Globus pallidus (tissue), 1 donor: ENCODE measurements around the gene BARD1.
"Not testable (repeated sequence)": the region's sequence is repeated elsewhere in the genome, so short reads cannot be mapped to it uniquely, and the experiment has no call there.

Source experiments
- DNase-seq: peaks from one replicate; pipeline ENCODE4 v3.0.0-alpha.2; 2015; ENCODE audit warnings: low spot score

BARD1 gene

DNA sequence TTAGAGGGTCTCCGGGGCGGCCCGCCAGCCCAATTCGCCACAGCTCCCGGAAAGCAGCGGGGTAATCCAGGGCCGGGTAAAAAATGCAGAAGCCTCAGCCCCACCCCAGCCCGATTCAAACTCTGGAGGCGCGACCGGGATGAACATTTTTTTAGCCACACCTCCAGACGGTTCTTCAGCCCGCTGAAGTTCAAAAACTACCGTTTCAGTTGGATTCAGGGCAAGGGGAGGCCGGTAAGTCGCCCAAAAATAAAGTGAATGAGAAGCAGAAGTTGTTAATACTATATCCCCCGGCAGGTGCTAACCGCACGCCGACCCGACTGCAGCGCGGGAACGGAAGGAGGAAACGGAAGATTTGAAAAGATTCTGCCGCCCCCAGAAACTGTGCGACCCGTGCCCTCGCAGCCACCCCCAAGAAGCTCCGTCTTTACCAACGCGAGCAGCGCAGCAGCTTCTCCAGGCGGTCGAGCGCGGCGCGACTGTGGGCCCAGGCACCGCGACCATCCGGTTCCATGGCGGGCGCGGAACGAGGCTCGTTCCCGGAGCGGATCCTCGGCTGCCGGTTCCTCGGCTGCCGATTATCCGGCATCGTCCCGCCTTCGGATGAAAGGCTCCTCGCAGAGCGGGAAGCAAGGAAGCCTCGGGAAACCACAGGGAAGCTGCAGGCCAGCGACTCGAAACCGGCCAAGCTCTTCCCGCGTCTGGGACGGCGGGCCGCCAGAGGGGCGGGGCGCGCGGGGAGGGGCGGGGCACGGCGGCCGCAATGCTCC is at the start of gene BARD1:
BARD1 (minus strand) TSS at position 703 of the 770 bp plus-strand sequence; CDS start at position 589, 114 bp downstream.
- no peak for DNase-seq

DNA sequence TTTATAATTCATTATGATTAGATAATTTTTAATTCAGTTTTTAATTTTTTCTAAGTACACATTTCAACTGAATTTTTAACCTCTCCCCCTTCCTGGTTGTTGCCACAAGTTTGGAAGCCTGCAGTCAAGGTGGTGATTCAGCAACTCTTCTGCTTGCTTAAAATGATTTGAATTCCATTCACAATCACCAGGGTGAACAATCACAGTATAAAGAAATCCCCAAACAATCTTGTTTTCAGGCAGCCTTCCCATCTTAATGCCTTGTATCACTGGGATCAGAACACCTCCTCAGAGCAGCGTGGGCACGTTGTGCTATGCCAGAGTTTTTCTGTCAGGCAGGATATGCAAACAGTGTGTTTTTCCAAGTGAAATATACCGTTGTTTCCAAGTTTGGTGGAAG is 46.7 kb upstream of the BARD1 start:
- no peak for DNase-seq

DNA sequence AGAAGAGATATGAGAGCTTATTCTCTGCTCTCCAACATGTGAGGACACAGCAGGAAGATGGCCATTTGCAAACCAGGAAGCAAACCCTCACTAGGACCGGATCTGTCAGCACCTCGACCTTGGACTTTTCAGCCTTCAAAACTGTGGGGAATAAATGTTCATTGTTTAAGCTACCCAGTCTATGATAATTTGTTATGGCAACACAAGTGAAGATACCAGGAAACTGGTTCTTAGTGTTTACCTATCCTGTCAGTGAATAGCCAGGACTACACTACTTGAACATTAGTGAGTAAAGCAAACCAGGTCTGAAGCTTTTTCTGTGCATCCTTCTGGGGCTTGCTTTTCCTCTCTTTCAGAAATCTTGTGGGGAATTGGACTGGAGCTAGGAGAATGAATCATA is 44.4 kb upstream of the BARD1 start:
- DNase-seq: no peak

DNA sequence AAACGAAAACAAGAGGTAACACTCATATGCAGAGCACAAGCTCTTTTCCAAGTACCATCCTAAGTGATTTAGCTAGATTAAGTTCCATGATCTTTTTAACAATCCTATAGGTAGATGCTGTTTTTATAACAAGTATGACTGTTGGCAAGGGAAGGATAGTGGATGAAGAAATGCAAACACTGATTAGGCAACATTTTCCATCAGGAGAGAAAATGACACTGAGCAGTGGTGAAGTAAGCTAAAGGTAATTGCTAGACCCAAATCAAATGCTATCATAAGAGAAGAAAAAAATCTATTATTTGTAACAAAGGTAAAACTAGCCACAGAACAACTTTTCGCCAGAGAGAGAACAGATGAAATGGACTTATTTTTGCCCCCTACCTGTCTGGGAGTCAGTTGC is 34.3 kb upstream of the BARD1 start:
- no peak for DNase-seq

DNA sequence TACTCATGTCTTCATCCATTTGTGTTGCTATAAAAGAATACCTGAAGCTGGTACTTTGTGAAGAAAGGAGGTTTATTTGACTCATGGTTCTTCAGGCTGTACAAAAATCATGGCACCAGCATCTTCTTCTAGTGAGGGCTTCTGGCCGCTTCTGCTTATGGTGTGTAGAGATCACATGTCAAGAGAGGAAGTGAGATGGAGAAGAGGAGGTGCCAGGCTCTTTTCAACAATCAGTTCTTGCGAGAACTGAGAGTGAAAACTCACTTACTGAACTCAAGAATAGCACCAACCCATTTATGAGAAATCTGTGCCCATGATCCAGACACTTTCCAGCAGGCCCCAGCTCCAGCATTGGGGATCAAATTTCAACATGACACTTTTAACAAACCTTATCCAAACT is 30.0 kb upstream of the BARD1 start:
- no peak for DNase-seq

DNA sequence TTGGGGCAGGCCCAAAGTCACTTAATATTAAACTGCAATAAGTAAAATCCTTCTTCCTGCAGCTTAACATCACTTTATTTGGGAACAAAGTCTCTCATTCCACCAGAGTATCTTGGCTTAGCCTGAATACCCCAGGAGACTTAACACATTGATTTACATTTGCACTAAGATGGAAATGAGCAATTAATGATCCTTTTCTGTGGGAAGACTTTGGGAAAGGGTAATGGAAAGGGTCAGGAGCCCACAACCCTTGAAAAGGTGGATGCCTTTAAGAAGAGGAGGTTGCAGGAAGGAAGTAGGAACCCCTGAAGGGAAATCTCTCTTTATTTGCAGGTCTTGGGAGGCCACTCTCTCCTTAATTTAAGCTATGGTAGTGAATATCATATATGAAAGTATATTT is 28.0 kb upstream of the BARD1 start:
- DNase-seq: no peak

DNA sequence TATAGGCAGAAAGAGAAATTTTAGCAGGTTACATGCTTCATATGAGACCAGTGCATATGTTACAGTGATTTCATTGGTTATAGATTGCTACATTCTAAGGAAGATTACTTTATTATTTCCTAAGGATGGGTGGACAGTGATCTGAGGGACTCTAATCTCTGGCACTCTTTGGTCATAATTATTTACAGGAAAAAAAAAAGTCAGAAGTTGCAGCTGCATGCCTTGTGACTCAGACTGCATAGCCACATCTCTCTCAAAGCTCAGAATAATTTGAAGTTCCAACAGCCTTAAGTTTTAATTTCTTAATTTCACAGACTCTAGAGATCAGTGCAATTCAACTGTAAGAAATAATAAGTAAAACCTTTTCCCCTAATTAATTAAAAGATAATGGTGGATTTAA is 27.1 kb upstream of the BARD1 start:
- DNase-seq: no peak

DNA sequence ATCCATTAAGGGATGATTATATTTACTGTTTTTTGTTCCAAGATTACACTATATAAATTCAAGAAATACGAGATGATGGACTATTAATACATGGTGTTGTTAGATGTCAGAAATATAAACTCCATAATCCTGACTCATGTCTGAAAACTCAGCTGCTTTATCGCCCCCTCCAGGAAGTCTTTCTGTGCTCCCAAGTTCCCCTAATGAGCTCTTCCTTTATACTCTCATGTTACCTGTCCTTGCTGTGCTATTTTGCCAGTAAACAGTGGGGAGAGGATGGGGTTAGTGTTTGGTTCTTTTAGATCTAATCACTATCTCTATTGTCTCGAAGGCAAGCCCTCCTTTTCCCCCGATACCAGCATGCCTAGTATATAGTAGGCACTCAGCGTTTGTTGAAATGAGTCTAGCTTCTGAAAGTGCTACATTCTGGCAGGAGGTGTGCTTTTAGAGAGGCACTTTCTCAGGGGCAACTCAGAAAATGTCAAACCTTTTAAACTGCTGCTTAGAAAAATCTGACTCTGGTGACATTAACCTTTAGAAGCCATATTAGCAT is 21.4 kb upstream of the BARD1 start:
- no peak for DNase-seq

DNA sequence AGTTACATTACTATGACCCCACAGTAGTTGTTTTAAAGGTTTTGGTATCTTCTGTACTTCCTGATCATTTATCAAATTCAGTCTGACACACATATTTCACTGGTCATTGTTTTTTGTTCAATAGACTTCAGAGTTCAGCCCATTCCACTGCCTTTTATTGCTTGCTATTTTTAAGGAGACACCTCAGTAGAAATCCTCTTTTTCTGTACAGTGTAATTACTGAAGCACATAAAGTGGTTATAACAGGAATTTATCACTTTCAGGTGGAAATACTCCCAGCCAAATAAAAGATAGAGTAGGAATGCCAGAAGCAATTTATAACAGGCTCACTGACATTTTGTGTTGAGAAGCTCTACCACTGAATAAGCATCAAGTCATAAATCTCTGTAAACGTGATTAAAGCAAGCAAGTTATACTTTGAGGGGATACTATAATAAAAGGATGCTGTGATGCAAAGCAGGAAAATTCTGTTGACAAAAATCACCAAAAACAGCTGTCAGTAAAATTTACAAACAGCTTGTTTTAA is 6.6 kb upstream of the BARD1 start:
- DNase-seq: no peak

DNA sequence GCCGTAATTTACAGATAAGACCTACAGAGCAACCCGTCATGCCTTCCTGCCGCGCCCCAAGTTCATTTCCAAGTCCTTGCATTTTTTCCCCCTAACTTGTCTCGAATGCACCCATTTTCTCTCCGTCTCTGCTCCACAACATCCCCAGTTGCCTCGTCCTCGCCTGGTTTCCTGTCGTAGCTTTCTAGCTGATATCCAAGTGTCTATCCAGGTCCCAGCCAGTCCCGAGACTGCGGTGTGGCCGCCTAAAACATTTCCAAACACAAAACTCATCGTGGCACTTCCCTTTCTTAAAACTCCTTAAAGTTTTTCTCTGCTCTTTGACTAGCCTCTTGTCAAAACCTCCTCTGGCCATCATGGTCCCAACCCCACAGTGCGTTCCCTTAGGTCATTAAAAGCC is 1.2 kb upstream of the BARD1 start:
- DNase-seq: peak; percentile 17

DNA sequence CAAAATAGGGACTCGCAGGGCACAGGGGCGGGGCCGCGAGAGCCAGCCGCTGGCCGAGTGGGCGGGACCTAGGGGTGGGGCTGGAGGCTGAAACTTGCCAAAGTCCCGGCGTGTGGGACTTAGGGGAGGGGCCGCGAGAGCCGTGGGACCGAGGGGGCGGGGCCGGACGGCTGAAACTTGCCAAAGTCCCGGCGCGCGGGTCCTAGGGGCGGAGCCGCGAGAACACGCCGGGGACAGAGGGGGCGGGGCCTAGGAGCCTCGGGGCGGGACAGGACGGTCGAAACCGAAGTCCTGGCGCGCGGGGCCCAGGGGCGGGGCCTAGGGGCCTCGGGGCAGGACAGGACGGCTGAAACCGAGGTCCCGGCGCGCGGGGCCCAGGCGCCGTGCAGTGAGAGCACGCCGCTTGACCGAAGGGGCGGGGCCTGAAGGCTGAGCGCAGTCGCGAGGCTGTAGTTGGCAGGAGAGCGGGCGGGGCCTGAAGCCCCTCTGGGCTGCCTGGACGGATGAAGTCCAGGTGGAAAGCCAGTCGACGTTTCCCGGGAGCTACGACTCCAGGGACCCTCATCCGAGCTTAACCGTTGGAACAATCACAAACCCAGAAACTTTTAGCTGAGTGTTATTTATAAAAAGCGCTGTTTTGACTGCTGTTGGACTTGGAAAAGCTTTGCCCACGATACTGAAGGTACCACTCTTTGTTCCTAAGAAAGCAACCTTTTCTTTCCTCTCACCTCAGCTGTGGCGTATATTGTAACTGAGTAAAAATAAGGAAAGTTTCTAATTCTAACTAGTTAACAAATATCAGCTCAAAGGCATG is 475 bp upstream of the BARD1 start:
- DNase-seq: peak; percentile 96

DNA sequence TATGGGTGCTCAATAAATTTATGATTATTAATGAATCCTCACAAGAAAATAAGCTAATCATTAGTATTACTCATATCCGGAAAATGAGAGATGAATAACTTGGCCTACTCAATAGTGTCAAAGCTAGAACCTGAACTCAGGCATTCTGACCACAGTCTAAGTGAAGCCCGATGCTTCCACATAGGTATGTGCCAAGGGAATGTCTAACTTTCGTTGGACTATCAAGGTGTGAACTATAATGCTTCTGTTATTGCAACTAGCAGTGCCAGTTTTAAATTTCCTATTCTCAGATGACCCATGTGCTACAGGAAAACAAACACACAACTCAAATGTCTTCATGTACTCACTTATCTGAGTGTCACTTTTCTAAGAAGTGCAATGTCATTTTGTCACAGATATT is 1.8 kb downstream of the BARD1 start:
- peak; percentile 19 for DNase-seq

DNA sequence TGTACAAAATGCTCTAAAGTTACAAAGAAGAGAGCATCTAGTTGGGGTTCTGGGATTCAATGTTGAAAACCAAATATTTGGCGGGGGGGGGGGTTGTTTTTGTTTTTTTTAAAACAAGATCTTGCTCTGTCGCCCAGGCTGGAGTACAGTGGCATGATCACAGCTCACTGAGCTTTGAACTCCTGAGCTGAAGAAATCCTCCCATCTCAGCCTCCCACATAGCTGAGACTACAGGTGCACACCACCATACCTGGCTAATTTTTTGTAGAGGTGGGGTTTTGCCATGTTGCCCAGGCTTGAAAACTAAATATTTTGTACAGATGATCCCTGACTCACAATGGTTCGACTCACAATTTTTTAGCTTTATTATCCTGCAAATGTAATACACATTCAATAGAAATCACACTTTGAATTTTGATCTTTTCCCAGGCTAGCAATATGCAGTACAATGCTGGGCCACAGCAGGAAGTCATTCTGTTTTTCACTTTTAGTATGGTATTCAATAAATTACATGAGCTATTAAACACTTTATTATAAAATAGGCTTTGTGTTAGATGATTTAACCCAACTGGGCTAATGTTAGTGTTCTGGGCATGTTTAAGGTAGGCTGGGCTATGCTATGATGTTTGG is 7.6 kb downstream of the BARD1 start:
- DNase-seq: no peak

DNA sequence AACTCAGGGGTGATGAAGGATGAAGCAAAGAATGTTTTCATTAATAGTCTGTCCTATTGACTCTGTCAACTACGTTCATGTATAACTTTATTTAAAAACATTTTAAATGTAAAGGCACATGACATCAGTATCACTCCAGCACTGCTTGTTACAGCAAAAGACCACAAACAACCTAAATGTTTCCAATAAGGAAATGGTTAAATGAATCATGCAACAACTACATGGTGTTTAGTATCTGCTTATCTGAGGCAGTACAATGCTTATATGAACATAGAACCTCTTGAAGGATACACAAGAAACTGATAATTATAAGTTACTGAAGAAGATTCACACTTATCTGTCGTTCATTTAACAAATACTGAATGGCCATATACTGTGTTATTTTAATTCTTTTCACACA is 8.4 kb downstream of the BARD1 start:
- DNase-seq: no peak

DNA sequence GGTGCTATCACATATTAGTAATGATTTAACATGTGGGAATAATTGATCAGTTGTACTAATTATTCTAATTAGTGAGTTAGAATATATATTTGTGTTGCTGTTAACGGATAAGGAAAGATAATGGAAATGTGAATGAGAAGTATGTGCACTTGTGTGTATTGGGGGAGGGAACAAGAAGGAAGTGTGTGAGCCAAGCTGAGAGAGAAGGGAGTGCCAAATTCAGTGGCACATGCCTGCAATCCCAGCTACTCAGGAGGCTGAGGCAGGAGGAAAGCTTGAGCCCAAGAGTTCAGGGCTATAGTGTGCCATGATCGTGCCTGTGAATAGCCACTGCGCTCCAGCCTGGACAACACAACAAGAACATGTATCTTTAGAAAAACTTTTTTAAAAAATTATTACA is 9.3 kb downstream of the BARD1 start:
- no peak for DNase-seq

DNA sequence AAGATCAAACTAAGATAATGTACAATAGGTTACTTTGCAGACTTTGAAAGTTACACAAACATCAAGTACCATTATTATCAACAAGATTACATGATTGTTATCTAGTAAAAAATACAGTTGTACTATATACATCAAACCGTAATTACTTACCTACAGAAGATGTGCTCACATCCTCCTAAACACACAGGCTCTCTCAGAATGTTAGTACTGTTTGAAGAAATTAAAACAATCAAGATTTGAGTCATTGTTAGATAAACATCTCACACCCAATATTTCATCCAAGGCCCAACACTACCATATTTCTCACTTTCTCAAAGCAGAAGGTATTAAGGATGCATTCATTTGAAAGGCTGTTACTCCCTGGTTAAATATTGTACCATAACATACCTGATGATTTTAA is 12.6 kb downstream of the BARD1 start:
- DNase-seq: no peak

DNA sequence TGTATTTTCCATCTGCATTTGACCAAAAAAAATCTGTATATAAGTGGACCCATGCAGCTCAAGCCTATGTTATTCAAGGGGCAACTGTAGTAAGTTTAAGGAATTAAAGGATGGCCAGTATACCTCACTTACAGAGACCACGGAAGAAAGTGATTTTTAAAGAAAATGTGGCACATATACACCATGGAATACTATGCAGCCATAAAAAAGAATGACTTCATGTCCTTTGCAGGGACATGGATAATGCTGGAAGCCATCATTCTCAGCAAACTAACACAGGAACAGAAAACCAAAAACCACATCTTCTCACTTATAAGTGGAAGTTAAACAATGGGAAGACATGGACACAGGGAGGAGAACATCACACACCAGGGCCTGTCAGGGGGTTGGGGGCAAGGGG is 26.3 kb downstream of the BARD1 start:
- not testable (repeated sequence) for DNase-seq

DNA sequence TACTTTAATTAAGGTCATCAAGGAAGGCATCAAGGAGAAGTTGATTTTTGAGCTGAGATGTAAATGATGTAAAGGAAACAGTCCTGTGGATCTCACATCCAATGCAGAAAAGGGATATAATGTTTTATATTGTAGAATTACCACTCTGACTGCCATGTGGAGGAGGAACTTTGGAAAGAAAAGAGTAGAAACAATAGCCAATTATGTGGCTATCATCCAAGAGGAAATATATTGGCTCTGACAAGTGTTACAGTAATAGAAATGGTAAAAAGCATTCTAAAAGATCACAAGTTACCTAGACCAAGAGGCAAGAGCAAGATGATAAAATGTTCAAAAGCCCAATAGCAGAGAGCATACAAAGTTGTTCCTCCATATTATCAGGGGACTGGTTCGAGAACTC is 26.8 kb downstream of the BARD1 start:
- DNase-seq: no peak

DNA sequence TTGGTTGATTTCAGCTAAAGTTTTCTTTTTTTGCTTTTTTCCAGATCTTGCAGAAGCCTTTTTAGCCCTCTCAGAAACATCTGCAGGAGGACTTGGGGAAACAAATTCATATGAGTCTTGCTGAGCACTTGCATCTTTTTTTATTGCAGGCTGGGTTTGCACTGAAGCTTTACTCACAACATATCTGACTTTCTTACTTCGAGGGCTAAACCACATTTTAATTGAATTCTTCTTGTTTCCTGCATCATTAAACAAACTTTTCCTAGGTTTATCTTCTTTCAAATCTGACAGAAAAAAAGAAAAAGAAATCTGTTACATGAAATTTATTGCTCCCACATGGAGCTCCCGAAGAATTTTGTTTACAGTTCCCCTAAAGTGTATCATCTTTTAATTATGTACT is 28.3 kb downstream of the BARD1 start:
- DNase-seq: no peak

DNA sequence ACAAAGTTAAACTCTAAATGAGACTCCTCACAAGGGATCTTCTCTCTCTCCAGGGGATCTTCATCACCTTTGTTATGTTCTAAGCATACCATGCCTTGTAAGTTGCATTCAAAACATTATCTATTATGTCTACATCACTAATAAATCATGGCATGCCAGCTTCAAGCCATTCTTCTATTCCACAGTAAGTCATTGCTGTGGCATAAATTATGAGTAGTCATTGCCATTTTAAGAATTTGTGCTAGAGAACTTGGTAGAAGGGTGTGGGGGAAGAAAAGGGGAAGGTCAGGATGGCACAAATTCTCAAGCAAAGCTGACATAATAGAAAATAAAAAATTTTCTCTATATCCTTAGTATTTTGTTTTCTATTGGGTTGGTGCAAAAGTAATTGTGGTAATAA is 33.5 kb downstream of the BARD1 start:
- DNase-seq: no peak

DNA sequence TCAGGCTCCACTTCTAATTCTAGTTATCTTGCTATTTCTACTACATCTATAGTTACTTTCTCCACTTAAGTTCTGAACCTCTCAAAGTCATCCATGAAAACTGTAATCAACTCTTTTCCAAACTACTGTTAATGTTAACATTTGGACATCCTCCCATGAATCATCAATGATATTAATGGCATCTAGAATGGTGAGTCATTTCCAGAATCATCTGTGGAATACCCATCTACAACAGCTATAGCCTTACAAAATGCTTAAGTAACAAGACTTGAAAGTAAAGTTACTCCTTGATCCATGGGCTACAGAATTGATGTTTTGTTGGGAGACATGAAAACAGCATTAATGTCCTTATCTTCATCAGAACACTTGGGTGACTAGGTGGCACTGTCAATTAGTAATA is 35.4 kb downstream of the BARD1 start:
- no peak for DNase-seq

DNA sequence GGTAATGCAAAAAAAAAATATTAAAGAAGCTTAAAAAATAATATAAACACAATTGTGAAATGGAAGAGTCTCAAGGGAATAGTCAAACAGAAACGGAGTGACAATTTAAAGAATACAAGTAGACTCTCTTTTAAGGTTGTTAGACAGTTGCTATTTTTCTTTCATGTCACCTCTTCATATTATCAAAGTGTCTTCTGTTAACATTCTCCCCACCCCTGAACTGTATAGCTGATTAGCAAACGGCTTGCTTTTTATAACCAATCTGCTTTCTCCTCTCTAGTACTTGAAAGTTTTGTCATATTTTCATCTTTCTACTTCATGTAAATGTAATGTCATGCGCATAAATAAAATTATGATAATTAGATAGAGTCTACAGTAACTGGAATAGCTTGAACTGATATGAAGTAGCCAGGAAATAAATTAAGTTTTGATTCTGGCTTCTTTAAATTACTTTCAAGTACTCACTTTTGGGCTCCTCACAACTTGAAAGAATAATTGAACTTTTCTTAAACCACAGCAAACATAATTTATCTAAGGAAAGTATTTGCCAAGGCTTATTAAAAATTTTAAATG is 37.0 kb downstream of the BARD1 start:
- DNase-seq: no peak
